HCT116 (cell line): ENCODE measurements around the gene PRR12. TPM values are rescaled to one million over a fixed set of nuclear protein-coding genes. Genes with fewer than 3 reads are reported as not detected.

Experiments used
- ATAC-seq: fragments of 200-7000 bp; cut with Tn5 transposase; 2 replicates; pipeline ENCODE4 v1.9.1; 2020; ENCODE audit warnings: mild to moderate bottlenecking, moderate library complexity
- BruUV-seq: library from RNA; stranded (reverse); fragments of 400-500 nt; replicated peaks from 2 replicates; lab custom pipeline; 2021; lab: Mats Ljungman, UMichigan
- CTCF ChIA-PET: fragments of 300-600 bp; sonication (Branson Sonifier 250); formaldehyde crosslinking; loops from one replicate; lab custom pipeline; 2021; ENCODE audit warnings: antibody characterized with exemption; lab: Charles Lee
- POLR2A ChIA-PET: fragments of 300-600, 350-600 bp; sonication (Branson Sonifier 250); formaldehyde crosslinking; loops from one replicate; lab custom pipeline; 2021; ENCODE audit warnings: antibody characterized with exemption; lab: Charles Lee
- RAD21 ChIA-PET, 2 experiments: fragments of 300-600 bp; sonication (Branson Sonifier 250); formaldehyde crosslinking; loops; one replicate each; lab custom pipeline; 2023; ENCODE audit warnings: low total read pairs in 2 of 2; ENCODE audit not compliant: uncharacterized antibody in 2 of 2, unreplicated experiment in 2 of 2, low non-redundant PET in 1 of 2; lab: Charles Lee
- DNase-seq: peaks from one replicate; pipeline ENCODE4 v3.0.0-alpha.2; 2010; ENCODE audit warnings: low read depth, low spot score
- H2AFZ ChIP-seq: fragments of 200-600 bp; shearing (Covaris generic), sonication (generic); 2 replicates; pipeline ENCODE4 v1.6.1; 2017; ENCODE audit warnings: low read depth, mixed run types, mixed read lengths, antibody characterized with exemption, low read length; ENCODE audit not compliant: poor library complexity, severe bottlenecking
- H3K27ac ChIP-seq: 2 replicates; pipeline ENCODE4 v1.5.1; 2012; ENCODE audit warnings: low read depth, low read length
- H3K27me3 ChIP-seq: fragments of 200-600 bp; sonication (generic); 2 replicates; pipeline ENCODE4 v1.6.1; 2016; ENCODE audit warnings: mixed run types, low read length, mixed read lengths; ENCODE audit not compliant: insufficient read depth
- H3K36me3 ChIP-seq, 2 experiments: fragments of 200-500 bp in 1 of 2; fragments of 200-600 bp in 1 of 2; sonication (Bioruptor generic) in 1 of 2; sonication (generic) in 1 of 2; 2 replicates each; pipeline versions ENCODE4 v1.5.1 to v1.6.1; 2014 to 2016; ENCODE audit warnings: low read length in 2 of 2, inconsistent platforms in 1 of 2, mixed read lengths in 1 of 2, mixed run types in 1 of 2; ENCODE audit not compliant: insufficient read depth in 2 of 2, control insufficient read depth in 1 of 2
- H3K4me1 ChIP-seq, 2 experiments: fragments of 200-600 bp in 1 of 2; sonication (generic) in 1 of 2; 2 replicates each; pipeline versions ENCODE4 v1.5.1 to v1.6.1; 2012 to 2017; ENCODE audit warnings: low read length in 2 of 2, inconsistent platforms in 1 of 2, mild to moderate bottlenecking in 1 of 2, mixed read lengths in 1 of 2, mixed run types in 1 of 2, moderate library complexity in 1 of 2; ENCODE audit not compliant: insufficient read depth in 2 of 2, control insufficient read depth in 1 of 2
- H3K4me2 ChIP-seq: fragments of 200-600 bp; sonication (generic); 2 replicates; pipeline ENCODE4 v1.6.1; 2017; ENCODE audit warnings: mixed run types, low read length, mixed read lengths
- H3K4me3 ChIP-seq, 2 experiments: fragments of 200-600 bp in 1 of 2; sonication (generic) in 1 of 2; replicated peaks in 1 of 2; 2 replicates each; pipeline ENCODE4 v1.5.1; 2011 to 2016; ENCODE audit warnings: low read length in 2 of 2, control low read depth in 1 of 2, low read depth in 1 of 2, mild to moderate bottlenecking in 1 of 2, mixed read lengths in 1 of 2, mixed run types in 1 of 2
- H3K79me2 ChIP-seq: fragments of 200-600 bp; sonication (generic); 2 replicates; pipeline ENCODE4 v1.6.1; 2017; ENCODE audit warnings: mild to moderate bottlenecking, mixed run types, low read length, moderate library complexity, mixed read lengths; ENCODE audit not compliant: insufficient read depth
- H3K9ac ChIP-seq: fragments of 200-600 bp; sonication (generic); 2 replicates; pipeline ENCODE4 v1.6.1; 2016; ENCODE audit warnings: low read length, mixed read lengths
- H3K9me2 ChIP-seq: fragments of 200-600 bp; sonication (generic), shearing (Covaris generic); 2 replicates; pipeline ENCODE4 v1.6.1; 2017; ENCODE audit warnings: mixed run types, mild to moderate bottlenecking, moderate library complexity; ENCODE audit not compliant: insufficient read depth
- H3K9me3 ChIP-seq, 2 experiments: fragments of 200-500 bp in 1 of 2; fragments of 200-600 bp in 1 of 2; sonication (Bioruptor generic) in 1 of 2; sonication (generic) in 1 of 2; 2 replicates each; pipeline ENCODE4 v1.6.1; 2014 to 2017; ENCODE audit warnings: low read length in 2 of 2, mixed read lengths in 2 of 2, inconsistent platforms in 1 of 2, low read depth in 1 of 2, mild to moderate bottlenecking in 1 of 2, mixed run types in 1 of 2, moderate library complexity in 1 of 2; ENCODE audit not compliant: control insufficient read depth in 1 of 2, insufficient read depth in 1 of 2
- H4K20me1 ChIP-seq: fragments of 200-600 bp; sonication (generic), shearing (Covaris generic); 2 replicates; pipeline ENCODE4 v1.6.1; 2017; ENCODE audit warnings: mixed run types, mild to moderate bottlenecking, moderate library complexity; ENCODE audit not compliant: insufficient read depth
- EZH2phosphoT487 ChIP-seq: fragments of 200-600 bp; IDR thresholded peaks from 2 replicates; pipeline ENCODE4 v1.6.1; 2018; ENCODE audit warnings: antibody characterized with exemption, borderline replicate concordance
- TCF7L2 ChIP-seq: IDR thresholded peaks from 2 replicates; pipeline ENCODE4 v1.7.0; 2011; ENCODE audit warnings: borderline replicate concordance, inconsistent platforms; ENCODE audit not compliant: insufficient read depth, insufficient read length; ENCODE audit errors: extremely low read depth
- intact Hi-C: fragments of 100-400 bp; cut with micrococcal nuclease; formaldehyde crosslinking; loops from 2 replicates; pipeline ENCODE4 v1.10.0; 2022
- total RNA-seq: library from RNA; stranded (reverse); gene quantifications from one replicate; pipeline ENCODE4 v1.2.1, GENCODE V29; 2021; ENCODE audit not compliant: unreplicated experiment
- TF ChIP-seq, protein P1 (sequence below), 3 experiments: fragments of 200-600 bp in 1 of 3; sonication (generic) in 1 of 3; IDR thresholded peaks in 2 of 3; conservative IDR thresholded peaks in 1 of 3; 2 replicates each; pipeline ENCODE4 v1.5.1; 2012 to 2017; ENCODE audit warnings: low read depth in 2 of 3, low read length in 2 of 3, antibody characterized with exemption in 1 of 3, borderline replicate concordance in 1 of 3, control low read depth in 1 of 3, mild to moderate bottlenecking in 1 of 3, mixed read lengths in 1 of 3, mixed run types in 1 of 3, moderate library complexity in 1 of 3; ENCODE audit not compliant: insufficient read depth in 1 of 3

The PRR12 gene
- total RNA-seq, 1 experiment from 2014 or later = 26.9 TPM

DNA sequence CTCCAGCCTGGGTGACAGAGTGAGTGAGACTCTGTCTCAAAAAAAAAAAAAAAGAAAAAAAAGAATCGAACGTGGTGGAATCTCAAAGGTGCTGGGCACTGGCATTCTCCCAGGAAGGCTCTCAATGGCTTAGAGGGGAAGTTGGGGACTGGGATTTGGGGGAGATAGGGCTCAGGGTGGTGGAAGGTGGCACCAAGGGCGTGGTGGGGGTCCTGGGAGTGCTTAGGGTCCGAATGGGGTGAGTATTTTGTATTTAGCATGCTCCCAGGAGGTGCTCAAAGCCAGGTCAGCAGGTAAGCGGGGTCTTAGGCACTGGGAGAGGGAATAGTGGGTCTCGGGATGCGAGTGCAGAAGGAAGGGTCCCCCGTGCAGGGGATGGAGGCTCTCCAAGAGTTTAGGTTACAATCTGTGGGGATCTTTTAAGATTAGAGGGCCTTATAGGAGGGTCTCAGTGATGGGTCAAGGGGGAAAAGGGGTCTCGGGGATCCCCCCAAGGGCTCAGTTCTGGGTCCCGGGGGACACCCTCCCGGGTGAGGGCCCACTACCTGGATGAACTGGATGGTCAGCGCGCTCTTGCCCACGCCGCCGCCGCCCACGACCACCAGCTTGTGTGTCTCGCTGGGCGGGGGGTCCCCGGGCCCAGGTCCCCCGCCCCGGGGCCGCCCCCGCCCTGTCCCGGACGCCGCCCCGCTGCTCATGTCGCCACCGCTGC, 48.6 kb downstream of the PRR12 start:
- peak overlapping the region; percentile 68 to 92 for H3K4me3 ChIP-seq
- BruUV-seq = TSS peak; percentile 11
- DNase-seq (no peak), ATAC-seq (no peak)
- H3K9me3 ChIP-seq = no peaks in the 10 kb centered on the region
- ChIA-PET POLR2A (interaction anchor here (0.7 to 4.7 kb wide), 24 partner anchors 9 to 851 kb away, joined by 3 to 92 read pairs (median 6); partner anchors contain the start of genes ALDH16A1, BCL2L12, DKKL1 and IRF3), RAD21 (interaction anchor here (1.1 to 1.8 kb wide), 2 partner anchors 37 to 46 kb away, joined by 6 read pairs; partner anchors contain the start of gene PRMT1 (in 1 of the 2)), CTCF (interaction anchor here (1.1 to 2.8 kb wide), 7 partner anchors 25 to 161 kb away, joined by 4 to 23 read pairs (median 11); partner anchors contain the start of gene PRMT1)
- intact Hi-C loops = loop anchor here (1.0 to 2.0 kb wide), 5 partner anchors 25 to 73 kb away; partner anchors contain the start of genes NOSIP and PRRG2
- H3K4me2 ChIP-seq = peak overlapping the region; percentile 92
- peaks cover 0 to 5% of the 10 kb centered on the region in 2 experiments; a peak in 3 of 4 replicates for H3K36me3 ChIP-seq
- H3K9me2 ChIP-seq = no peaks in the 10 kb centered on the region
- no peak overlapping the region for H2AFZ ChIP-seq
- no peaks in the 10 kb centered on the region for H4K20me1 ChIP-seq
- TF ChIP-seq, protein P1, sequence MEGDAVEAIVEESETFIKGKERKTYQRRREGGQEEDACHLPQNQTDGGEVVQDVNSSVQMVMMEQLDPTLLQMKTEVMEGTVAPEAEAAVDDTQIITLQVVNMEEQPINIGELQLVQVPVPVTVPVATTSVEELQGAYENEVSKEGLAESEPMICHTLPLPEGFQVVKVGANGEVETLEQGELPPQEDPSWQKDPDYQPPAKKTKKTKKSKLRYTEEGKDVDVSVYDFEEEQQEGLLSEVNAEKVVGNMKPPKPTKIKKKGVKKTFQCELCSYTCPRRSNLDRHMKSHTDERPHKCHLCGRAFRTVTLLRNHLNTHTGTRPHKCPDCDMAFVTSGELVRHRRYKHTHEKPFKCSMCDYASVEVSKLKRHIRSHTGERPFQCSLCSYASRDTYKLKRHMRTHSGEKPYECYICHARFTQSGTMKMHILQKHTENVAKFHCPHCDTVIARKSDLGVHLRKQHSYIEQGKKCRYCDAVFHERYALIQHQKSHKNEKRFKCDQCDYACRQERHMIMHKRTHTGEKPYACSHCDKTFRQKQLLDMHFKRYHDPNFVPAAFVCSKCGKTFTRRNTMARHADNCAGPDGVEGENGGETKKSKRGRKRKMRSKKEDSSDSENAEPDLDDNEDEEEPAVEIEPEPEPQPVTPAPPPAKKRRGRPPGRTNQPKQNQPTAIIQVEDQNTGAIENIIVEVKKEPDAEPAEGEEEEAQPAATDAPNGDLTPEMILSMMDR (IDR thresholded peaks at IDR 0.05 in 2 of 3, conservative IDR thresholded peaks at IDR 0.05 in 1 of 3; ENCODE audit: borderline replicate concordance in 1 of 3, insufficient read depth in 1 of 3, low read depth in 2 of 3, low read length in 2 of 3) = no peak
- TF ChIP-seq EZH2phosphoT487 (no peak), TCF7L2 (no peak)
- H3K27me3 ChIP-seq = no peaks in the 10 kb centered on the region
- H3K4me1 ChIP-seq = peaks cover 15 to 45% of the 10 kb centered on the region in 2 experiments
- H3K27ac ChIP-seq = peak overlapping the region; percentile 98
- peak overlapping the region; percentile 99 for H3K9ac ChIP-seq
- H3K79me2 ChIP-seq = peaks cover 34% of the 10 kb centered on the region
